ENCODE results near the gene XIAP.

- TF ChIP-seq CTCF (IDR thresholded peaks at IDR 0.05) (no peak), POLR2A (IDR thresholded peaks at IDR 0.05) (no peak)
These were observed 101.1 kb downstream of the XIAP start for GRCh38 chrX:123960956-123961267.
